A673 (cell line): ENCODE measurements around the gene KRTAP10-4. TPM values are rescaled to one million over a fixed set of nuclear protein-coding genes. Genes with fewer than 3 reads are reported as not detected.

Experiments
- BruUV-seq: library from RNA; stranded (reverse); fragments of 400-500 nt; replicated peaks from 2 replicates; lab custom pipeline; 2021; lab: Mats Ljungman, UMichigan
- CTCF ChIA-PET: fragments of 300-600 bp; sonication (Branson Sonifier 250); formaldehyde crosslinking; loops from one replicate; lab custom pipeline; 2022; ENCODE audit warnings: antibody characterized with exemption; lab: Charles Lee
- POLR2A ChIA-PET: fragments of 300-600 bp; sonication (Branson Sonifier 250); formaldehyde crosslinking; loops from one replicate; lab custom pipeline; 2022; ENCODE audit warnings: antibody characterized with exemption; ENCODE audit not compliant: low non-redundant PET; lab: Charles Lee
- DNase-seq: peaks from one replicate; pipeline ENCODE4 v3.0.0-alpha.2; 2015; ENCODE audit warnings: low spot score
- H3K27ac ChIP-seq: fragments of 200-600 bp; sonication (generic); 2 replicates; pipeline ENCODE4 v1.5.1; 2016; ENCODE audit warnings: mixed run types, low read depth, mild to moderate bottlenecking, mixed read lengths, antibody characterized with exemption, low read length; ENCODE audit not compliant: poor library complexity, severe bottlenecking
- H3K27me3 ChIP-seq: fragments of 200-600 bp; sonication (generic); replicated peaks from 2 replicates; pipeline ENCODE4 v1.6.1; 2017; ENCODE audit warnings: mixed run types, low read depth, mild to moderate bottlenecking, mixed read lengths, antibody characterized with exemption, low read length; ENCODE audit not compliant: insufficient read depth, poor library complexity
- H3K36me3 ChIP-seq: fragments of 200-600 bp; sonication (generic); 2 replicates; pipeline ENCODE4 v1.6.1; 2016; ENCODE audit warnings: mixed run types, mild to moderate bottlenecking, mixed read lengths, antibody characterized with exemption, low read length; ENCODE audit not compliant: insufficient read depth, poor library complexity, severe bottlenecking
- H3K4me1 ChIP-seq: fragments of 200-600 bp; sonication (generic); 2 replicates; pipeline ENCODE4 v1.6.1; 2017; ENCODE audit warnings: mixed run types, mild to moderate bottlenecking, mixed read lengths, antibody characterized with exemption, low read length; ENCODE audit not compliant: insufficient read depth, poor library complexity, severe bottlenecking
- H3K4me3 ChIP-seq: fragments of 200-600 bp; sonication (generic); 2 replicates; pipeline ENCODE4 v1.5.1; 2016; ENCODE audit warnings: low read depth, mixed run types, mild to moderate bottlenecking, mixed read lengths, low read length; ENCODE audit not compliant: poor library complexity, severe bottlenecking
- H3K9me3 ChIP-seq: fragments of 200-600 bp; sonication (generic); 2 replicates; pipeline ENCODE4 v1.6.1; 2016; ENCODE audit warnings: mixed run types, low read depth, mild to moderate bottlenecking, mixed read lengths, antibody characterized with exemption, low read length; ENCODE audit not compliant: poor library complexity, severe bottlenecking
- CTCF ChIP-seq: fragments of 300-800, 200-600 bp; sonication (generic); conservative IDR thresholded peaks from 2 replicates; pipeline ENCODE4 v1.5.1; 2017; ENCODE audit warnings: low read depth, mild to moderate bottlenecking, antibody characterized with exemption, low read length, moderate library complexity, mixed read lengths
- EZH2 ChIP-seq: fragments of 200-600 bp; sonication (generic); IDR thresholded peaks from 2 replicates; pipeline ENCODE4 v1.6.1; 2017; ENCODE audit warnings: borderline replicate concordance, low read depth, mild to moderate bottlenecking, mixed read lengths, antibody characterized with exemption, low read length; ENCODE audit not compliant: poor library complexity, severe bottlenecking
- intact Hi-C: fragments of 100-400 bp; cut with micrococcal nuclease; formaldehyde crosslinking; loops from one replicate; pipeline ENCODE4 v1.10.0; 2022; ENCODE audit not compliant: unreplicated experiment
- total RNA-seq: library from RNA; stranded (reverse); gene quantifications from 2 replicates; pipeline ENCODE4 v1.2.3, GENCODE V29; 2021

Gene KRTAP10-4
- total RNA-seq, 1 experiment from 2014 or later, result not detected

GRCh38 chr21:44534688-44535087, 38.8 kb upstream of the KRTAP10-4 start:
- Histone ChIP-seq H3K27ac (no peak overlapping the region), H3K9me3 (no peaks in the 10 kb centered on the region), H3K4me1 (no peaks in the 10 kb centered on the region), H3K36me3 (no peaks in the 10 kb centered on the region), H3K27me3 (no peaks in the 10 kb centered on the region), H3K4me3 (no peak overlapping the region)
- no TSS peak for BruUV-seq
- intact Hi-C loops, result no loop called here
- CTCF ChIA-PET, result no interaction called here
- DNase-seq, result no peak
- TF ChIP-seq CTCF (no peak), EZH2 (no peak)
- POLR2A ChIA-PET, result no interaction called here

- no peak for DNase-seq
- H3K4me3 ChIP-seq, result no peak overlapping the region
- H3K27ac ChIP-seq, result no peak overlapping the region
- POLR2A ChIA-PET, result no interaction called here
- no peaks in the 10 kb centered on the region for H3K27me3 ChIP-seq
- no TSS peak for BruUV-seq
- TF ChIP-seq EZH2 (no peak), CTCF (no peak)
- intact Hi-C loops, result no loop called here
- no peaks in the 10 kb centered on the region for H3K4me1 ChIP-seq
- H3K36me3 ChIP-seq, result no peaks in the 10 kb centered on the region
- CTCF ChIA-PET, result interaction anchor here (0.6 to 0.7 kb wide), 2 partner anchors 206 to 259 kb away, joined by 3 to 6 read pairs; no protein-coding TSS in a partner anchor
- no peaks in the 10 kb centered on the region for H3K9me3 ChIP-seq
Measured at GRCh38 chr21:44535963-44536362, 37.6 kb upstream of the KRTAP10-4 start.

- Histone ChIP-seq H3K36me3 (no peaks in the 10 kb centered on the region), H3K27me3 (no peaks in the 10 kb centered on the region), H3K4me3 (no peak overlapping the region), H3K4me1 (no peaks in the 10 kb centered on the region), H3K9me3 (peaks cover 16% of the 10 kb centered on the region), H3K27ac (no peak overlapping the region)
- ChIA-PET POLR2A (no interaction called here), CTCF (no interaction called here)
- intact Hi-C loops, result no loop called here
- no peak for DNase-seq
- TF ChIP-seq EZH2 (no peak), CTCF (no peak)
- BruUV-seq, result no TSS peak
Measured at GRCh38 chr21:44537930-44538911, 35.3 kb upstream of the KRTAP10-4 start.
